Panc1 (cell line): ENCODE results near the gene GRIK5. TPM values are rescaled to one million over a fixed set of nuclear protein-coding genes. Genes with fewer than 3 reads are reported as not detected.
A peak's percentile ranks its signal among the peaks of the same experiment; 100 is the strongest.

ENCODE experiments used
- ATAC-seq: fragments of 200-7000 bp; cut with Tn5 transposase; 2 replicates; pipeline ENCODE4 v1.9.1; 2020; ENCODE audit warnings: mild to moderate bottlenecking, moderate library complexity
- BruUV-seq: library from RNA; stranded (reverse); fragments of 400-500 nt; replicated peaks from 2 replicates; lab custom pipeline; 2021; lab: Mats Ljungman, UMichigan
- CTCF ChIA-PET: fragments of 300-600 bp; sonication (Branson Sonifier 250); formaldehyde crosslinking; loops from one replicate; lab custom pipeline; 2022; ENCODE audit warnings: antibody characterized with exemption; lab: Charles Lee
- POLR2A ChIA-PET: fragments of 300-600 bp; sonication (Branson Sonifier 250); formaldehyde crosslinking; loops from one replicate; lab custom pipeline; 2022; ENCODE audit warnings: antibody characterized with exemption; lab: Charles Lee
- DNase-seq: peaks from one replicate; pipeline ENCODE4 v3.0.0-alpha.2; 2010; ENCODE audit warnings: low read depth, low spot score
- H3K27ac ChIP-seq: 2 replicates; pipeline ENCODE4 v1.5.1; 2011; ENCODE audit warnings: mild to moderate bottlenecking, low read length, inconsistent platforms
- H3K27me3 ChIP-seq: fragments of 200-500 bp; sonication (Bioruptor generic); 2 replicates; pipeline ENCODE4 v1.6.0; 2014; ENCODE audit warnings: low read length, inconsistent platforms; ENCODE audit not compliant: control insufficient read depth, insufficient read depth
- H3K36me3 ChIP-seq: fragments of 200-500 bp; sonication (Bioruptor generic); 2 replicates; pipeline ENCODE4 v1.5.1; 2014; ENCODE audit warnings: inconsistent platforms, mild to moderate bottlenecking, low read length, moderate library complexity; ENCODE audit not compliant: control insufficient read depth, insufficient read depth
- H3K4me1 ChIP-seq: 2 replicates; pipeline ENCODE4 v1.5.1; 2011; ENCODE audit warnings: inconsistent platforms, mild to moderate bottlenecking, low read length, moderate library complexity; ENCODE audit not compliant: control insufficient read depth, insufficient read depth
- H3K4me3 ChIP-seq, 2 experiments: 2 replicates each; pipeline ENCODE4 v1.5.1; 2011 to 2012; ENCODE audit warnings: low read depth in 2 of 2, low read length in 2 of 2, mild to moderate bottlenecking in 2 of 2, inconsistent platforms in 1 of 2, moderate library complexity in 1 of 2
- H3K9me3 ChIP-seq: fragments of 200-500 bp; sonication (Bioruptor generic); 2 replicates; pipeline ENCODE4 v1.5.1; 2014; ENCODE audit warnings: low read depth, mild to moderate bottlenecking, inconsistent platforms, low read length, moderate library complexity; ENCODE audit not compliant: control insufficient read depth, insufficient read depth
- CTCF ChIP-seq: fragments of 450-650 bp; IDR thresholded peaks from 2 replicates; pipeline ENCODE4 v1.5.1; 2017; ENCODE audit warnings: mild to moderate bottlenecking
- POLR2AphosphoS5 ChIP-seq: IDR thresholded peaks from 2 replicates; pipeline ENCODE4 v1.6.1; 2012; ENCODE audit warnings: mild to moderate bottlenecking, low read depth, low read length, moderate library complexity
- REST ChIP-seq, 2 experiments: IDR thresholded peaks; 2 replicates each; pipeline ENCODE4 v1.6.1; 2011 to 2012; ENCODE audit warnings: low read depth in 2 of 2, control low read depth in 1 of 2, low read length in 1 of 2, mild to moderate bottlenecking in 1 of 2, moderate library complexity in 1 of 2; ENCODE audit not compliant: insufficient read depth in 1 of 2
- SIN3A ChIP-seq: IDR thresholded peaks from 2 replicates; pipeline ENCODE4 v1.6.1; 2012; ENCODE audit warnings: low read depth, mild to moderate bottlenecking, low read length, moderate library complexity, borderline replicate concordance; ENCODE audit not compliant: insufficient read depth
- TCF7L2 ChIP-seq: IDR thresholded peaks from 2 replicates; pipeline ENCODE4 v1.6.1; 2011; ENCODE audit warnings: mild to moderate bottlenecking, low read depth, low read length, inconsistent platforms
- in situ Hi-C: cut with HindIII; loops from 2 replicates; pipeline ENCODE4 v1.10.0; 2016; ENCODE audit warnings: low sequenced_read_pairs, low pct_unique_long_range_greater_than_20kb
- intact Hi-C: fragments of 100-400 bp; cut with micrococcal nuclease; formaldehyde crosslinking; loops from one replicate; pipeline ENCODE4 v1.10.0; 2022; ENCODE audit not compliant: unreplicated experiment
- total RNA-seq: library from RNA; stranded (reverse); gene quantifications from one replicate; pipeline ENCODE4 v1.2.1, GENCODE V29; 2021; ENCODE audit not compliant: unreplicated experiment

GRIK5 gene
- total RNA-seq, 1 experiment from 2014 or later, result 0.62 TPM

- no peak for TF ChIP-seq SIN3A
- no peak for TF ChIP-seq POLR2AphosphoS5
- TF ChIP-seq REST (IDR thresholded peaks at IDR 0.05; ENCODE audit: insufficient read depth in 1 of 2, low read depth in 2 of 2, low read length in 1 of 2), result no peak
- no peak; the same call in 1 of the 2 replicates for TF ChIP-seq CTCF
- TF ChIP-seq TCF7L2, result no peak
- no peak overlapping the region for H3K4me3 ChIP-seq
- no peak overlapping the region for H3K27ac ChIP-seq
- no peaks in the 10 kb centered on the region; the same call in 1 of the 2 replicates for H3K4me1 ChIP-seq
- DNase-seq (peak; percentile 20), ATAC-seq (peak; percentile 79; the same call in 1 of the 2 replicates)
- H3K9me3 ChIP-seq, result no peaks in the 10 kb centered on the region
- ChIA-PET CTCF (interaction anchor here (0.5 kb wide), 1 partner anchor 64 kb away, joined by 3 read pairs; no protein-coding TSS in a partner anchor), POLR2A (no interaction called here)
- H3K36me3 ChIP-seq, result peaks cover under 1% of the 10 kb centered on the region; the same call in 1 of the 2 replicates
- intact Hi-C loops (no loop called here), in situ Hi-C loops (no loop called here)
- no TSS peak for BruUV-seq
- H3K27me3 ChIP-seq, result no peaks in the 10 kb centered on the region
These were observed 11.7 kb upstream of the GRIK5 start for GRCh38 chr19:42081584-42082203.

DNA sequence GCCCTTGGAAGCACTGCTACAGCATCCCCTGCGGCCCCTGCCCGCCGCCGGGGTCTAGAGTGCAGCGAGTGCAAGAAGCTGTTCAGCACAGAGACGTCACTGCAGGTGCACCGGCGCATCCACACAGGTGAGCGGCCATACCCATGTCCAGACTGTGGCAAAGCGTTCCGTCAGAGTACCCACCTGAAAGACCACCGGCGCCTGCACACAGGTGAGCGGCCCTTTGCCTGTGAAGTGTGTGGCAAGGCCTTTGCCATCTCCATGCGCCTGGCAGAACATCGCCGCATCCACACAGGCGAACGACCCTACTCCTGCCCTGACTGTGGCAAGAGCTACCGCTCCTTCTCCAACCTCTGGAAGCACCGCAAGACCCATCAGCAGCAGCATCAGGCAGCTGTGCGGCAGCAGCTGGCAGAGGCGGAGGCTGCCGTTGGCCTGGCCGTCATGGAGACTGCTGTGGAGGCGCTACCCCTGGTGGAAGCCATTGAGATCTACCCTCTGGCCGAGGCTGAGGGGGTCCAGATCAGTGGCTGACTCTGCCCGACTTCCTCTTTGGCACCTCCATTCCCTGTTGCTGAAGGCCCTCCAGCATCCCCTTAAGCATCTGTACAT is 10.9 kb upstream of the GRIK5 start:
- no TSS peak for BruUV-seq
- in situ Hi-C loops (no loop called here), intact Hi-C loops (no loop called here)
- Histone ChIP-seq H3K27ac (no peak overlapping the region), H3K27me3 (no peaks in the 10 kb centered on the region), H3K36me3 (peaks cover 2% of the 10 kb centered on the region; the same call in 1 of the 2 replicates), H3K9me3 (no peaks in the 10 kb centered on the region), H3K4me3 (no peak overlapping the region), H3K4me1 (no peaks in the 10 kb centered on the region; the same call in 1 of the 2 replicates)
- CTCF ChIA-PET, result interaction anchor here (0.5 kb wide), 1 partner anchor 63 kb away, joined by 3 read pairs; no protein-coding TSS in a partner anchor
- DNase-seq (no peak), ATAC-seq (no peak)
- POLR2A ChIA-PET, result no interaction called here
- TF ChIP-seq TCF7L2 (no peak), REST (IDR thresholded peaks at IDR 0.05; ENCODE audit: insufficient read depth in 1 of 2, low read depth in 2 of 2, low read length in 1 of 2) (no peak), SIN3A (no peak), CTCF (no peak), POLR2AphosphoS5 (no peak)
